Dendritic cell treated with granulocyte-macrophage colony-stimulating factor and Interleukin-4, amounts not matched to agents 40 ng/mL and 50 ng/mL, for 4 days (primary cell): ENCODE data around the gene GRID2.

Experiments used
- H3K27ac Mint-ChIP-seq: one replicate; pipeline ENCODE4 v1.8.0; 2022; ENCODE audit warnings: mild to moderate bottlenecking, mixed read lengths
- H3K27me3 Mint-ChIP-seq: one replicate; pipeline ENCODE4 v1.8.0; 2022; ENCODE audit warnings: mild to moderate bottlenecking, mixed read lengths
- H3K36me3 Mint-ChIP-seq: one replicate; pipeline ENCODE4 v1.8.0; 2022; ENCODE audit warnings: low read depth, mixed read lengths
- H3K4me1 Mint-ChIP-seq: one replicate; pipeline ENCODE4 v1.8.0; 2022; ENCODE audit warnings: low read depth, mixed read lengths
- H3K4me3 Mint-ChIP-seq: one replicate; pipeline ENCODE4 v1.8.0; 2022; ENCODE audit warnings: mild to moderate bottlenecking, moderate library complexity, mixed read lengths
- H3K9me3 Mint-ChIP-seq: one replicate; pipeline ENCODE4 v1.8.0; 2022; ENCODE audit warnings: mixed read lengths
- intact Hi-C: fragments of 100-400 bp; cut with micrococcal nuclease; formaldehyde crosslinking; loops from one replicate; pipeline ENCODE4 v1.15.0; 2022

Gene GRID2

GRCh38 chr4:92483341-92483740, 179.6 kb downstream of the GRID2 start:
- H3K36me3 Mint-ChIP-seq, result no peaks in the 10 kb centered on the region
- H3K27me3 Mint-ChIP-seq, result no peaks in the 10 kb centered on the region
- intact Hi-C loops, result no loop called here
- H3K9me3 Mint-ChIP-seq, result no peaks in the 10 kb centered on the region
- no peaks in the 10 kb centered on the region for H3K4me1 Mint-ChIP-seq
- H3K4me3 Mint-ChIP-seq, result no peak overlapping the region
- H3K27ac Mint-ChIP-seq, result no peak overlapping the region

GRCh38 chr4:92488496-92488895, 184.7 kb downstream of the GRID2 start:
- Mint-ChIP-seq H3K4me1 (no peaks in the 10 kb centered on the region), H3K9me3 (no peaks in the 10 kb centered on the region), H3K4me3 (no peak overlapping the region)

GRCh38 chr4:92497141-92497540, 193.4 kb downstream of the GRID2 start:
- H3K27me3 Mint-ChIP-seq, result no peaks in the 10 kb centered on the region
- intact Hi-C loops, result no loop called here

More at GRCh38 chr4:92488496-92488895, 184.7 kb downstream of the GRID2 start:
- intact Hi-C loops, result no loop called here
- H3K27me3 Mint-ChIP-seq, result no peaks in the 10 kb centered on the region
- H3K36me3 Mint-ChIP-seq, result no peaks in the 10 kb centered on the region
- no peak overlapping the region for H3K27ac Mint-ChIP-seq

GRCh38 chr4:92501456-92501855, 197.7 kb downstream of the GRID2 start:
- Mint-ChIP-seq H3K9me3 (no peaks in the 10 kb centered on the region), H3K4me1 (no peaks in the 10 kb centered on the region), H3K27ac (no peak overlapping the region), H3K36me3 (no peaks in the 10 kb centered on the region), H3K4me3 (no peak overlapping the region), H3K27me3 (no peaks in the 10 kb centered on the region)
- intact Hi-C loops, result no loop called here

More at GRCh38 chr4:92497141-92497540, 193.4 kb downstream of the GRID2 start:
- Mint-ChIP-seq H3K9me3 (no peaks in the 10 kb centered on the region), H3K27ac (no peak overlapping the region), H3K36me3 (no peaks in the 10 kb centered on the region), H3K4me1 (no peaks in the 10 kb centered on the region), H3K4me3 (no peak overlapping the region)

GRCh38 chr4:92506933-92507332, 203.2 kb downstream of the GRID2 start:
- Mint-ChIP-seq H3K4me1 (no peaks in the 10 kb centered on the region), H3K27ac (no peak overlapping the region), H3K9me3 (peaks cover 16% of the 10 kb centered on the region), H3K36me3 (no peaks in the 10 kb centered on the region), H3K4me3 (no peak overlapping the region), H3K27me3 (no peaks in the 10 kb centered on the region)
- intact Hi-C loops, result no loop called here

- Mint-ChIP-seq H3K4me3 (no peak overlapping the region), H3K36me3 (no peaks in the 10 kb centered on the region), H3K4me1 (no peaks in the 10 kb centered on the region), H3K27me3 (no peaks in the 10 kb centered on the region), H3K9me3 (peaks cover 14% of the 10 kb centered on the region), H3K27ac (no peak overlapping the region)
- intact Hi-C loops, result no loop called here
Measured at GRCh38 chr4:92514627-92515026, 210.9 kb downstream of the GRID2 start.

- no peaks in the 10 kb centered on the region for H3K4me1 Mint-ChIP-seq
- no peaks in the 10 kb centered on the region for H3K9me3 Mint-ChIP-seq
- no peak overlapping the region for H3K4me3 Mint-ChIP-seq
- intact Hi-C loops, result no loop called here
- no peaks in the 10 kb centered on the region for H3K36me3 Mint-ChIP-seq
- H3K27me3 Mint-ChIP-seq, result no peaks in the 10 kb centered on the region
- no peak overlapping the region for H3K27ac Mint-ChIP-seq
Measured at GRCh38 chr4:92516450-92516849, 212.7 kb downstream of the GRID2 start.

GRCh38 chr4:92519727-92520126, 216.0 kb downstream of the GRID2 start:
- H3K4me1 Mint-ChIP-seq, result no peaks in the 10 kb centered on the region
- intact Hi-C loops, result no loop called here
- H3K36me3 Mint-ChIP-seq, result no peaks in the 10 kb centered on the region
- H3K27me3 Mint-ChIP-seq, result no peaks in the 10 kb centered on the region
- H3K9me3 Mint-ChIP-seq, result no peaks in the 10 kb centered on the region
- no peak overlapping the region for H3K27ac Mint-ChIP-seq
- no peak overlapping the region for H3K4me3 Mint-ChIP-seq

GRCh38 chr4:92520563-92520962, 216.8 kb downstream of the GRID2 start:
- Mint-ChIP-seq H3K9me3 (no peaks in the 10 kb centered on the region), H3K27me3 (no peaks in the 10 kb centered on the region), H3K36me3 (no peaks in the 10 kb centered on the region)

GRCh38 chr4:92521941-92522340, 218.2 kb downstream of the GRID2 start:
- Mint-ChIP-seq H3K27me3 (no peaks in the 10 kb centered on the region), H3K9me3 (no peaks in the 10 kb centered on the region), H3K4me1 (no peaks in the 10 kb centered on the region), H3K27ac (no peak overlapping the region), H3K4me3 (no peak overlapping the region), H3K36me3 (no peaks in the 10 kb centered on the region)
- intact Hi-C loops, result no loop called here

More at GRCh38 chr4:92520563-92520962, 216.8 kb downstream of the GRID2 start:
- Mint-ChIP-seq H3K4me3 (no peak overlapping the region), H3K27ac (no peak overlapping the region), H3K4me1 (no peaks in the 10 kb centered on the region)
- intact Hi-C loops, result no loop called here

- intact Hi-C loops, result no loop called here
- Mint-ChIP-seq H3K4me1 (no peaks in the 10 kb centered on the region), H3K4me3 (no peak overlapping the region), H3K36me3 (no peaks in the 10 kb centered on the region), H3K27me3 (no peaks in the 10 kb centered on the region), H3K9me3 (no peaks in the 10 kb centered on the region), H3K27ac (no peak overlapping the region)
Measured at GRCh38 chr4:92522356-92522755, 218.6 kb downstream of the GRID2 start.

GRCh38 chr4:92524131-92524530, 220.4 kb downstream of the GRID2 start:
- no peaks in the 10 kb centered on the region for H3K4me1 Mint-ChIP-seq
- no peak overlapping the region for H3K4me3 Mint-ChIP-seq
- no peak overlapping the region for H3K27ac Mint-ChIP-seq
- H3K36me3 Mint-ChIP-seq, result no peaks in the 10 kb centered on the region
- peaks cover 2% of the 10 kb centered on the region for H3K9me3 Mint-ChIP-seq
- no peaks in the 10 kb centered on the region for H3K27me3 Mint-ChIP-seq
- intact Hi-C loops, result no loop called here

- Mint-ChIP-seq H3K9me3 (peaks cover 6% of the 10 kb centered on the region), H3K4me1 (no peaks in the 10 kb centered on the region), H3K27ac (no peak overlapping the region), H3K27me3 (no peaks in the 10 kb centered on the region), H3K36me3 (no peaks in the 10 kb centered on the region), H3K4me3 (no peak overlapping the region)
- intact Hi-C loops, result no loop called here
Measured at GRCh38 chr4:92528541-92528940, 224.8 kb downstream of the GRID2 start.

- peaks cover 6% of the 10 kb centered on the region for H3K9me3 Mint-ChIP-seq
- no peaks in the 10 kb centered on the region for H3K27me3 Mint-ChIP-seq
- no peaks in the 10 kb centered on the region for H3K4me1 Mint-ChIP-seq
- no peak overlapping the region for H3K4me3 Mint-ChIP-seq
- no peaks in the 10 kb centered on the region for H3K36me3 Mint-ChIP-seq
- H3K27ac Mint-ChIP-seq, result no peak overlapping the region
- intact Hi-C loops, result no loop called here
Measured at GRCh38 chr4:92529510-92529909, 225.7 kb downstream of the GRID2 start.

- Mint-ChIP-seq H3K36me3 (no peaks in the 10 kb centered on the region), H3K4me1 (no peaks in the 10 kb centered on the region), H3K27ac (no peak overlapping the region), H3K9me3 (no peaks in the 10 kb centered on the region), H3K27me3 (no peaks in the 10 kb centered on the region), H3K4me3 (no peak overlapping the region)
- intact Hi-C loops, result no loop called here
Measured at GRCh38 chr4:92535599-92535998, 231.8 kb downstream of the GRID2 start.
